ENCODE data around the gene NOP56. TPM values are rescaled to one million over a fixed set of nuclear protein-coding genes. Genes with fewer than 3 reads are reported as not detected.

The NOP56 gene
- polyA plus RNA-seq, 1 experiment = 131 TPM

GRCh38 chr20:2654831-2655230 is 2.4 kb downstream of the NOP56 start:
- TF ChIP-seq CTCF (IDR thresholded peaks at IDR 0.05; ENCODE audit: insufficient read depth, low read depth, low read length) = no peak
- Histone ChIP-seq H3K4me3 (ENCODE audit: low read depth, low read length) (no peak overlapping the region), H3K36me3 (ENCODE audit: control insufficient read depth, insufficient read depth, low read length) (peaks cover 39% of the 10 kb centered on the region), H3K27me3 (ENCODE audit: control insufficient read depth, insufficient read depth, low read length) (no peaks in the 10 kb centered on the region)
- no peak for DNase-seq (ENCODE audit: low read depth)
- CTCF ChIA-PET = interaction anchor here (1.0 kb wide), 1 partner anchor 130 kb away, joined by 3 read pairs; no protein-coding TSS in a partner anchor
- POLR2A ChIA-PET = no interaction called here

GRCh38 chr20:2655331-2656116 is 3.1 kb downstream of the NOP56 start:
- no peak for DNase-seq (ENCODE audit: low read depth)
- ChIA-PET POLR2A (no interaction called here), CTCF (interaction anchor here (1.0 kb wide), 1 partner anchor 131 kb away, joined by 3 read pairs; no protein-coding TSS in a partner anchor)
- Histone ChIP-seq H3K36me3 (ENCODE audit: control insufficient read depth, insufficient read depth, low read length) (peaks cover 41% of the 10 kb centered on the region), H3K27me3 (ENCODE audit: control insufficient read depth, insufficient read depth, low read length) (no peaks in the 10 kb centered on the region), H3K4me3 (ENCODE audit: low read depth, low read length) (no peak overlapping the region)
- no peak for TF ChIP-seq CTCF (IDR thresholded peaks at IDR 0.05; ENCODE audit: insufficient read depth, low read depth, low read length)

GRCh38 chr20:2656471-2657117 is 4.2 kb downstream of the NOP56 start:
- no peak for TF ChIP-seq CTCF (IDR thresholded peaks at IDR 0.05; ENCODE audit: insufficient read depth, low read depth, low read length)
- ChIA-PET CTCF (interaction anchor here (1.1 kb wide), 1 partner anchor 9 kb away, joined by 4 read pairs; no protein-coding TSS in a partner anchor), POLR2A (interaction anchor here (0.7 kb wide), 1 partner anchor 156 kb away, joined by 7 read pairs; no protein-coding TSS in a partner anchor)
- H3K36me3 ChIP-seq (ENCODE audit: control insufficient read depth, insufficient read depth, low read length) = peaks cover 43% of the 10 kb centered on the region
- H3K4me3 ChIP-seq (ENCODE audit: low read depth, low read length) = no peak overlapping the region
- DNase-seq (ENCODE audit: low read depth) = no peak
- H3K27me3 ChIP-seq (ENCODE audit: control insufficient read depth, insufficient read depth, low read length) = no peaks in the 10 kb centered on the region

GRCh38 chr20:2657241-2657640 is 4.8 kb downstream of the NOP56 start:
- peaks cover 48% of the 10 kb centered on the region for H3K36me3 ChIP-seq (ENCODE audit: control insufficient read depth, insufficient read depth, low read length)
- ChIA-PET CTCF (interaction anchor here (1.1 kb wide), 1 partner anchor 10 kb away, joined by 4 read pairs; no protein-coding TSS in a partner anchor), POLR2A (interaction anchor here (0.7 kb wide), 1 partner anchor 156 kb away, joined by 7 read pairs; no protein-coding TSS in a partner anchor)
- no peak for DNase-seq (ENCODE audit: low read depth)
- H3K4me3 ChIP-seq (ENCODE audit: low read depth, low read length) = no peak overlapping the region
- no peak for TF ChIP-seq CTCF (IDR thresholded peaks at IDR 0.05; ENCODE audit: insufficient read depth, low read depth, low read length)
- no peaks in the 10 kb centered on the region for H3K27me3 ChIP-seq (ENCODE audit: control insufficient read depth, insufficient read depth, low read length)

- DNase-seq (ENCODE audit: low read depth) = no peak
- Histone ChIP-seq H3K36me3 (ENCODE audit: control insufficient read depth, insufficient read depth, low read length) (peaks cover 48% of the 10 kb centered on the region), H3K27me3 (ENCODE audit: control insufficient read depth, insufficient read depth, low read length) (no peaks in the 10 kb centered on the region), H3K4me3 (ENCODE audit: low read depth, low read length) (no peak overlapping the region)
- ChIA-PET POLR2A (interaction anchor here (0.7 kb wide), 1 partner anchor 157 kb away, joined by 7 read pairs; no protein-coding TSS in a partner anchor), CTCF (interaction anchor here (1.1 kb wide), 1 partner anchor 10 kb away, joined by 4 read pairs; no protein-coding TSS in a partner anchor)
- TF ChIP-seq CTCF (IDR thresholded peaks at IDR 0.05; ENCODE audit: insufficient read depth, low read depth, low read length) = no peak
Measured at GRCh38 chr20:2657674-2658073, 5.2 kb downstream of the NOP56 start.

All from BJ (cell line).